ENCODE data around the gene BMPR1A. TPM values are rescaled to one million over a fixed set of nuclear protein-coding genes. Genes with fewer than 3 reads are reported as not detected.

Gene BMPR1A
- total RNA-seq, 1 experiment from 2014 or later: 104 TPM

DNA sequence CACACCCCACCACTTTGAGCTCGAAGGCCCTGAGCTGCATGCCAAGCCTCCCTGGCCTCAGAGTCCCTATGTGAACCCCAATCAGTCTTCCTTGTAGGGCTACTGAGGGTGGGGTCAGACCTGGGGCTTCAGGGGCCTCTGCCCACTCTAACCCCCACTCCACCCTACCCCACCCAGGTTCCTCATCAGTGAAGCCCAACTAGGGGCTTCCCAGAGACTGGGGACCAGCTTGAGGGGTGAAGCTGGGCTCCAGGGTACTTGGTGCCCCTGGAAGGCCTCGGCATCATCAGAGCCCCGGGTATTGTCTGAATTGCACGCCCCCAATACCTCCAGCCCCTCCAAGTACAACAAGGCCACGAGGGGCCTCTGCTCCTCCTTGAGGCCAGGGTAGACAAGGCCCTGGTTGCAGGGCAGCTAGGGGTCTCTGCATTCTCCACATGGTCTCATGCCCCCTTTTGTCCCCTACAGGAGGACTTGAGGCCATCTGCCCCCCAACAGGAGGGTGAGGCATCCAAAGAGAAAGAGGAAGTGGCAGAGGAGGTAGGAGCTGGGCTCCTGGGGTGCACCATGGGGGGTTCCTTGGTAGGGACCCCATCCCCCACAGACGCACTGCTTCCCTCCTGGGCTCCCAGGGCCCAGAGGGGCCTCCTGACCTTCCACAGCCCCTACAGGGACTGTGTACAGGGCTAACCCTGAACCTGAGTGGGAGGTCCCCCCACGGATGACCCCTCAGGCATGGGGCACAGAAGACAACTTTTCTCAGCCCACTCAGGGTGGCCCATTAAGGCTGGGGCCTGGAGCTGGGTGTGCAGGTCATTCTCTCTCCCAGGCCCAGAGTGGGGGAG lies 205.9 kb downstream of the BMPR1A start:
- TF ChIP-seq ZNF423 (CRISPR knock-in tag; IDR thresholded peaks at IDR 0.05): peak; percentile 70
- TF ChIP-seq, protein P1, sequence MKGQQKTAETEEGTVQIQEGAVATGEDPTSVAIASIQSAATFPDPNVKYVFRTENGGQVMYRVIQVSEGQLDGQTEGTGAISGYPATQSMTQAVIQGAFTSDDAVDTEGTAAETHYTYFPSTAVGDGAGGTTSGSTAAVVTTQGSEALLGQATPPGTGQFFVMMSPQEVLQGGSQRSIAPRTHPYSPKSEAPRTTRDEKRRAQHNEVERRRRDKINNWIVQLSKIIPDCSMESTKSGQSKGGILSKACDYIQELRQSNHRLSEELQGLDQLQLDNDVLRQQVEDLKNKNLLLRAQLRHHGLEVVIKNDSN (CRISPR knock-in tag; IDR thresholded peaks at IDR 0.05): no peak
- TF ChIP-seq, protein P2, sequence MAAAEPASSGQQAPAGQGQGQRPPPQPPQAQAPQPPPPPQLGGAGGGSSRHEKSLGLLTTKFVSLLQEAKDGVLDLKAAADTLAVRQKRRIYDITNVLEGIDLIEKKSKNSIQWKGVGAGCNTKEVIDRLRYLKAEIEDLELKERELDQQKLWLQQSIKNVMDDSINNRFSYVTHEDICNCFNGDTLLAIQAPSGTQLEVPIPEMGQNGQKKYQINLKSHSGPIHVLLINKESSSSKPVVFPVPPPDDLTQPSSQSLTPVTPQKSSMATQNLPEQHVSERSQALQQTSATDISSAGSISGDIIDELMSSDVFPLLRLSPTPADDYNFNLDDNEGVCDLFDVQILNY (CRISPR knock-in tag; IDR thresholded peaks at IDR 0.05): no peak
- ChIA-PET CTCF (interaction anchor here (13.7 kb wide), 1 partner anchor 20 kb away, joined by 462 read pairs; no protein-coding TSS in a partner anchor), POLR2A (no interaction called here)
- H3K4me3 Mint-ChIP-seq: no peak overlapping the region
- peaks cover 6% of the 10 kb centered on the region for H3K27me3 Mint-ChIP-seq (ENCODE audit: low read depth)
- no peaks in the 10 kb centered on the region for H3K9me3 Mint-ChIP-seq
- H3K36me3 Mint-ChIP-seq: no peaks in the 10 kb centered on the region
- no peak for ATAC-seq
- peaks cover 36% of the 10 kb centered on the region for H3K4me1 Mint-ChIP-seq
- H3K27ac Mint-ChIP-seq: no peak overlapping the region
- peak; percentile 6 for DNase-seq (ENCODE audit: low spot score)

- TF ChIP-seq TEAD4 (CRISPR knock-in tag; IDR thresholded peaks at IDR 0.05) (no peak), GABPB1 (CRISPR knock-in tag; IDR thresholded peaks at IDR 0.05) (no peak), JAZF1 (CRISPR knock-in tag; IDR thresholded peaks at IDR 0.05) (no peak), CTCF (IDR thresholded peaks at IDR 0.05) (no peak), ATF1 (CRISPR knock-in tag; IDR thresholded peaks at IDR 0.05) (no peak), ZNF281 (CRISPR knock-in tag; IDR thresholded peaks at IDR 0.05) (no peak), ZNF416 (CRISPR knock-in tag; IDR thresholded peaks at IDR 0.05) (no peak), MAX (CRISPR knock-in tag; IDR thresholded peaks at IDR 0.05) (no peak), JUN (CRISPR knock-in tag; IDR thresholded peaks at IDR 0.05) (no peak), TCF7 (CRISPR knock-in tag; IDR thresholded peaks at IDR 0.05; ENCODE audit: low read depth) (no peak), ZNF423 (CRISPR knock-in tag; IDR thresholded peaks at IDR 0.05) (no peak), MXD4 (CRISPR knock-in tag; IDR thresholded peaks at IDR 0.05; ENCODE audit: borderline replicate concordance) (no peak), RELA (CRISPR knock-in tag; IDR thresholded peaks at IDR 0.05; ENCODE audit: borderline replicate concordance) (no peak), RORB (CRISPR knock-in tag; IDR thresholded peaks at IDR 0.05) (no peak)
- TF ChIP-seq, protein P3, sequence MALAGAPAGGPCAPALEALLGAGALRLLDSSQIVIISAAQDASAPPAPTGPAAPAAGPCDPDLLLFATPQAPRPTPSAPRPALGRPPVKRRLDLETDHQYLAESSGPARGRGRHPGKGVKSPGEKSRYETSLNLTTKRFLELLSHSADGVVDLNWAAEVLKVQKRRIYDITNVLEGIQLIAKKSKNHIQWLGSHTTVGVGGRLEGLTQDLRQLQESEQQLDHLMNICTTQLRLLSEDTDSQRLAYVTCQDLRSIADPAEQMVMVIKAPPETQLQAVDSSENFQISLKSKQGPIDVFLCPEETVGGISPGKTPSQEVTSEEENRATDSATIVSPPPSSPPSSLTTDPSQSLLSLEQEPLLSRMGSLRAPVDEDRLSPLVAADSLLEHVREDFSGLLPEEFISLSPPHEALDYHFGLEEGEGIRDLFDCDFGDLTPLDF (CRISPR knock-in tag; IDR thresholded peaks at IDR 0.05): no peak
- Mint-ChIP-seq H3K27ac (no peak overlapping the region), H3K9me3 (no peaks in the 10 kb centered on the region), H3K36me3 (no peaks in the 10 kb centered on the region), H3K4me1 (peaks cover 35% of the 10 kb centered on the region), H3K27me3 (ENCODE audit: low read depth) (peaks cover 12% of the 10 kb centered on the region), H3K4me3 (no peak overlapping the region)
- DNase-seq (ENCODE audit: low spot score) (no peak), ATAC-seq (no peak)
- POLR2A ChIA-PET: no interaction called here
- CTCF ChIA-PET: interaction anchor here (13.7 kb wide), 1 partner anchor 20 kb away, joined by 462 read pairs; no protein-coding TSS in a partner anchor
Observed at GRCh38 chr10:86962981-86963310, 206.5 kb downstream of the BMPR1A start.
